B cell (primary cell): ENCODE measurements around the gene SLC10A2.

Source experiments
- EZH2 ChIP-seq: IDR thresholded peaks from 2 replicates; pipeline ENCODE4 v1.6.1; 2012; ENCODE audit warnings: borderline replicate concordance, low read depth, mild to moderate bottlenecking, moderate library complexity, low read length; ENCODE audit not compliant: insufficient read depth, poor library complexity, severe bottlenecking
- TF ChIP-seq, protein P1 (sequence below): fragments of 200-600 bp; IDR thresholded peaks from one replicate; pipeline ENCODE4 v1.8.0; 2022; ENCODE audit warnings: antibody characterized with exemption, mild to moderate bottlenecking

DNA sequence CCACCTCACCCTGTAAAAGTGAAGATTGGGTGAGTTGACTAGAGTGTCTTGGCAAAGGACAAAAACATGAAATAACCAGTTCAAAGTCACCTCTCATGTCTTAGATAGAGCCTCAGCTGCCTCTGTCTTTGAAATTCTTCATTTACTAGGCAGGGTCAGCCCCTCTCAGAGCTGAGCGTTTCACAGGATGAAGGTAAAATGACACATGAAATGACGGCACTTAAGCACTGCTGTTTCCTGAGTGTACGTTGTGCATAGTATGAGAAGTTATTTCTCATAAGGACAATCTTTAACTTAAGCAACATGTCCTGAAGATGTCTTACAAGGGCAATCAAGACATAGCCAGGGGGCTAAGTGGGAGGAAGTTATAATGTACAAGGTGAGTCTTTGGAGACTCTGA lies 32.3 kb upstream of the SLC10A2 start:
- TF ChIP-seq EZH2 = no peak
- TF ChIP-seq, protein P1, sequence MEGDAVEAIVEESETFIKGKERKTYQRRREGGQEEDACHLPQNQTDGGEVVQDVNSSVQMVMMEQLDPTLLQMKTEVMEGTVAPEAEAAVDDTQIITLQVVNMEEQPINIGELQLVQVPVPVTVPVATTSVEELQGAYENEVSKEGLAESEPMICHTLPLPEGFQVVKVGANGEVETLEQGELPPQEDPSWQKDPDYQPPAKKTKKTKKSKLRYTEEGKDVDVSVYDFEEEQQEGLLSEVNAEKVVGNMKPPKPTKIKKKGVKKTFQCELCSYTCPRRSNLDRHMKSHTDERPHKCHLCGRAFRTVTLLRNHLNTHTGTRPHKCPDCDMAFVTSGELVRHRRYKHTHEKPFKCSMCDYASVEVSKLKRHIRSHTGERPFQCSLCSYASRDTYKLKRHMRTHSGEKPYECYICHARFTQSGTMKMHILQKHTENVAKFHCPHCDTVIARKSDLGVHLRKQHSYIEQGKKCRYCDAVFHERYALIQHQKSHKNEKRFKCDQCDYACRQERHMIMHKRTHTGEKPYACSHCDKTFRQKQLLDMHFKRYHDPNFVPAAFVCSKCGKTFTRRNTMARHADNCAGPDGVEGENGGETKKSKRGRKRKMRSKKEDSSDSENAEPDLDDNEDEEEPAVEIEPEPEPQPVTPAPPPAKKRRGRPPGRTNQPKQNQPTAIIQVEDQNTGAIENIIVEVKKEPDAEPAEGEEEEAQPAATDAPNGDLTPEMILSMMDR = no peak
